NCI-H2107 treated with DMSO at 0.1 percent for 48 hours (cell line): ENCODE data around the gene ANAPC16.
"Not testable (repeated sequence)": the region's sequence is repeated elsewhere in the genome, so short reads cannot be mapped to it uniquely, and the experiment has no call there.

Experiments used
- DNase-seq: peaks from one replicate; lab custom pipeline; 2025; ENCODE audit not compliant: unreplicated experiment; lab: John Stamatoyannopoulos, UW

The ANAPC16 gene

GRCh38 chr10:72277340-72277995 is 61.7 kb downstream of the ANAPC16 start:
- DNase-seq: no peak

GRCh38 chr10:72277996-72278667 is 62.3 kb downstream of the ANAPC16 start:
- DNase-seq: no peak

- DNase-seq: no peak
These were observed 63.0 kb downstream of the ANAPC16 start for GRCh38 chr10:72278668-72279393.

- DNase-seq: not testable (repeated sequence)
These were observed 63.8 kb downstream of the ANAPC16 start for GRCh38 chr10:72279587-72279986.

GRCh38 chr10:72283131-72283530 is 67.3 kb downstream of the ANAPC16 start:
- no peak for DNase-seq
